ENCODE measurements around the gene KRTAP4-1. TPM values are rescaled to one million over a fixed set of nuclear protein-coding genes. Genes with fewer than 3 reads are reported as not detected.
"Not testable (repeated sequence)": the region's sequence is repeated elsewhere in the genome, so short reads cannot be mapped to it uniquely, and the experiment has no call there.

KRTAP4-1 gene
- polyA plus RNA-seq, 4 donors, result not detected

DNA sequence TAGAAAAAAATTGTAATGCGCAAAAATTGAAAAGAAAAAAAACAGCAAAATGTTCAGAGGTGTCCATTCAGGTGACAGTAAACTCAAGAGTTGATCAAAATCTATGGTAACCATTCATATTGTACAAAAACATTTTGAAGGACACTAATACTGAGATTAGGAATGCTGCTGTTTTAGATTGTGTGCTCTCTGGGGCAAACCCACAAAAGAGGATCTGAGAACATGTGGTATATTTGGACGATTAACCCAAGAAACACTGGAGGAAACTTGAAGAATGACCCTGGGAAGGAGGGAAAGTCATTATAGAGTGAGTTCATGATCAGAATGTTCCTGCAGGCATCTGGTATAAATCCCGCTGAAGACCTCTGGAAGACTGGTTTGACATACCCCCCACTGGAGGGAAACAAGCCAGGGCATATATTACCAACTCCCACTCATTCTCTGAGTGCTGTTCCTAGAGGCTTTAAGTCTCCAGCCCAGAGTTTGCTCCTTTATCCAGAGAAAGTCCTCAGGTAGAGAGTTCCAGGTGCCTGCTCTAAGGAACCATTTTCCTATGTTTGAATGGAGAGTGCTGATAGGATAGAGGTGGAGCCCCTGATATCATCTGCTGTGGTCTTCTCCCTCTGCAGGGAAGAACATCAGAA is 7.8 kb downstream of the KRTAP4-1 start:
- DNase-seq (ENCODE audit: low read depth in 4 of 4, low spot score in 2 of 4), result no peak

DNA sequence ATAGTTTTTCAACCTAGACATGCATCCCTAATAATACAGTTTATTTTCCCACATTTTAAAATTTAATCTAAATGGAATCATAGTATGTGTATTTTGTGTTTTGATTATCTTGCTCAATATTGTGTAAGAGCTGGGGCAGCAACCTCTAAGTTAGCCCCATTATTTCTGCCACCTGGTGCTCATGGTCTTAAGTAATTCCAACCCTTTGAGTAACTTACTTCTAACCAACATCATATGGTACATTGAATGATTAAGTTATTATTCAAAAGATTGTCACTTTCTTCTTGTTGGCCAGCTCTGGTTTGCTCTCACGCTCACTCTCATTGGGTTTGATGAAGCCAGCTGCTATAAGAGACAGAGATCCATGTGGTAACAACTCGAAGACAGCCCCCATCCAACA is 12.8 kb downstream of the KRTAP4-1 start:
- no peak for DNase-seq (ENCODE audit: low read depth in 4 of 4, low spot score in 2 of 4)

DNA sequence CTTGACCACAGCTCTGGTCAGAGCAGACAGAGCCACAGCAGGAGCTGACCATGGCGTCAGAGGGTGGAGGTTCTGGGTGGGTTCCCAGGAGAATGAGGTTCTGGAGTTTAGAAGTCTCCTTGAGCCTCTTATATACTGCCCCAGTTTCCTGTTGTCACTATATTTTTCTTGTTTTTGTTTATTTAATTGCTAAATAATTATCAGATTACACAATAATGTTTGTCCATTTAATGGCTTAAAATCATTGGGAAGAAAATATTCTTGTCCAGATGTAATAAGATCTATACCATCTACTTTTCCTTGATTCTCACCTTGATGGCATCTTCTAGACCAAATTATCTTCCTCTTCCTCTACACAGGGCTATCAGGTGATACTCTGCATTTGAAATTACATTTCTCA is 16.6 kb downstream of the KRTAP4-1 start, which contains the start of gene KRTAP4-3:
Gene KRTAP4-3 (minus strand): TSS at position 101 of the 400 bp plus-strand sequence. CDS start 49 bp downstream, at position 52.
- no peak for DNase-seq (ENCODE audit: low read depth in 4 of 4, low spot score in 2 of 4)

DNA sequence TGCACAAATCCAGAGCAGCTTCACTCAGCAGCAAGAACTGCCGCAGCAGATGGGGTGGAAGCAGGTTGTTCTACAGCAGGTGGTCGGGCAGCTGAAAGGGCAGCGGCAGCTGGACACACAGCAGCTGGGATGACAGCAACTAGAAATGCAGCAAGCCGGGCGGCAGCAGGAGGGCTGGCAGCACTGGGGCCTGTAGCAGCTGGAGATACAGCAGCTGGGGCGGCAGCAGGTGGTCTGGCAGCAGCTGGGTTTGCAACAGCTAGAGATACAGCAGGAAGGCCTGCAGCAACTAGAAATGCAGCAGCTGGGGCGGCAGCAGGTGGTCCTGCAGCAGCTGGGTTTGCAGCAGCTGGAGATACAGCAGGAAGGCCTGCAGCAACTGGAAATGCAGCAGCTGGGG is 17.1 kb downstream of the KRTAP4-1 start:
- no peak for DNase-seq (ENCODE audit: low read depth in 4 of 4, low spot score in 2 of 4)

DNA sequence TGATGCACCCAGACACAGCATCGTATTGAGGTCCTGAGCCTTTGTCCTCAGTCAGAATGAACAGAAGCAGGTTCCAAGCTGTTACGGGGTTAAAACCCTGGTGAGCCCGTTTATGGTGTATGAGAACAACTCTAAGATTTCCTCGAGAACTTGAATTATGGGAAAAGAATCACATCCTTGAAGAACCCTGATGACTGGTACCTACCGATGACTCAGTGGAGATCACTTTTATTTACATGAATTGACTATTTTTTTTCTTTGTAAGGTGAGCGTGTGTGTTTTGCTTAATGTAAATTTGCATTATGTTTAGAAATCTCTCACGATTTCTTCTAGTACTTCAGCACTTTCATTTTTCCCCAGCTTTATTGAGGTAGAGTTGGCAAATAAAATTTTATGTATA is 20.9 kb downstream of the KRTAP4-1 start:
- no peak for DNase-seq (ENCODE audit: low read depth in 4 of 4, low spot score in 2 of 4)

DNA sequence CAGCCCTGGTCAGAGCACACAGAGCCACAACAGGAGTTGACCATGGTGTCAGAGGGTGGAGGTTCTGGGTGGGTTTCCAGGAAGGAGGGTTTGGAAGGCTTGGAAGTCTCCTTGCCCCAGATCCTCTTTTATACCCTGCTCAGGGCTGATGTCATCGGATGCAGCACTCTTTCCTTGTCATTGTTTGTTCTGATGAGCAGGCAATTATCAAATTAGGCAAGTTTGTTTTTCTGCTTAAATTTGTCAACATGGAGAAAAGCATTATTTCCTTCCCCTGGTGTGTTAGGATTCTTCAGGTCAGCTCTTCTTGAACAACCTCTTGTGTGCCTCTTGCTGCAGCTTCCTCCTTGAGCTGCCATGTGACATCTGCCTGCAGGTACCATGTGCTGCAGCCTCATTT is 24.1 kb downstream of the KRTAP4-1 start, which contains the start of gene KRTAP4-4:
Gene KRTAP4-4 (minus strand): TSS at position 101 of the 400 bp plus-strand sequence. CDS start 57 bp downstream, at position 44.
- no peak for DNase-seq (ENCODE audit: low read depth in 4 of 4, low spot score in 2 of 4)

DNA sequence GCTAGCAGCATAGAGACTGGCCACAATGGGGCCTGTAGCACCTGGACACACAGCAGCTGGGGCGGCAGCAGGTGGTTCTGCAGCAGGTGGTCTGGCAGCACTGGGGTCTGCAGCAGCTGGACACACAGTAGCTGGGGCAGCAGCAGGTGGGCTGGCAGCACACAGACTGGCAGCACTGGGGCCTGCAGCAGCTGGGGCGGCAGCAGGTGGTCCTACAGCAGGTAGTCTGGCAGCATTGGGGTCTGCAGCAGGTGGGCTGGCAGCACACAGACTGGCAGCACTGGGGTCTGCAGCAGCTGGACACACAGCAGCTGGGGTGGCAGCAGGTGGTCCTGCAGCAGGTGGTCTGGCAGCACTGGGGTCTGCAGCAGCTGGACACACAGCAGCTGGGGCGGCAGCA is 24.5 kb downstream of the KRTAP4-1 start:
- DNase-seq (ENCODE audit: low read depth in 4 of 4, low spot score in 2 of 4), result not testable (repeated sequence)

DNA sequence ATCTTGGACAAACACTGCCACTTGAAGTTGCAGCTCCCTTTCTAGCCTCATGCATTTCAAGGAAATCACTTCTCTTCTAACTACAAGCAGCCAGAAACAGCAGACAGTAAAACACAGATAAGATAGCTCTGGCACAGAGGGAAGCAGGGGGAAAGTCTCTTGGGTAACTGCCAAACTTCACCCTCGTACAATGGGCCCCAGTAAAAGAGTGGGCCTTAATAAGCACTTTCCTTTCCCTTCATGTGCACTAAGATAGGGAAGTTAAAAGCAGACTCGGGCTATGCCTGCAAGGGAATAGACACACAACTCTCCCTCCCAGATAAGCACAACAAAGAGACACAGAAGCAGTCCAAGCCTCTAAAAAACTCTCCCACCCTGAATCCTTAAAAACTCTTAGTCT is 30.9 kb downstream of the KRTAP4-1 start:
- DNase-seq (ENCODE audit: low read depth in 4 of 4, low spot score in 2 of 4), result no peak

DNA sequence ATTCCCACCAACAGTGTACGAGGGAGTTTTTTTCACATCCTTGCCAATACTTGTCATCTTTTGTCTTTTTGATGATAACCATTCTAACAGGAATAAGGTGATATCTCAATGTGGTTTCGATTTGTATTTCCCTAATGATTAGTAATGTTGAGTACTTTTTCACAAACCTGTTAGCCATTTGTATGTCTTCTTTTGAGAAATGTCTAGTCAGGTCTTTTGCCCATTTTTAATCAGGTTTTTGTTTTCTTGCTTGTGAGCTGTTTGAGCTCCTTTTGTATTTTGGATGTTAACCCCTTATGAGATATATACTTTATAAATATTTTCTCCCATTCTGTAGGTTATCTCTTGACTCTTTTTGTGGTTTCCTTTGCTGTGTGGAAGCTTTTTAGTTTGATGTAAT is 33.2 kb downstream of the KRTAP4-1 start:
- DNase-seq (ENCODE audit: low read depth in 4 of 4, low spot score in 2 of 4), result no peak

DNA sequence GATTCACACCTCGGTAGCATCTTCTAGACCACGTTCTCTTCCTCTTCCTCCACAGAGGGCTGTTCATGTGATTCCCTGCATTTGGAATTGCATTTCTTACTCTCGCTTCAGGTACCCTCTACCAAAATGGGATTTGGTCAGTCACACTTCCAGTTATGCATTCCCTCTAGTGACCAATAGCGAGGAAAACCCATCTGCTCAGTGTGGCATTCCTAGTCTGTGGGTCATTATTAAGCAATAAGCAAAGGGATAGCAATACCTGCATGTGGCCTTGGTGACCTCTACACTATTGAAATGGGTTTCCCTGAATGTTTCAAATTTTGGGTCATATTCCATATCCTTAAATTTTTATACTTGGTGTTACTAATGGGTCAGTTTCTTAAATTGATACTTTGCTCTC is 34.7 kb downstream of the KRTAP4-1 start:
- DNase-seq (ENCODE audit: low read depth in 4 of 4, low spot score in 2 of 4), result no peak

DNA sequence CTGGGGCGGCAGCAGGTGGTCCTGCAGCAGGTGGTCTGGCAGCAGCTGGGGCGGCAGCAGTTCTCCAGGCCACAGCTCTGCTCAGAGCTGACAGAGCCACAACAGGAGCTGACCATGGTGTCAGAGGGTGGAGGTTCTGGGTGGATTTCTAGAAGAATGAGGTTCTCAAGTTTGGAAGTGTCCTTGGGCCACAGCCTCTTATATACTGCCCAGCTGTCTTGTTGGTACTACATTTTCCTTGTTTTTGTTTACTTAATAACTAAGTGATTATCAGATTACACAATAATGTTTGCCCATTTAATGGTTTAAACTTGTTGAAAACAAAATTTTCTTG is 35.1 kb downstream of the KRTAP4-1 start, which contains the start of gene KRTAP4-5:
Gene KRTAP4-5 (minus strand): TSS at position 174 of the 334 bp plus-strand sequence. CDS start 58 bp downstream, at position 116.
- DNase-seq (ENCODE audit: low read depth in 4 of 4, low spot score in 2 of 4), result no peak

DNA sequence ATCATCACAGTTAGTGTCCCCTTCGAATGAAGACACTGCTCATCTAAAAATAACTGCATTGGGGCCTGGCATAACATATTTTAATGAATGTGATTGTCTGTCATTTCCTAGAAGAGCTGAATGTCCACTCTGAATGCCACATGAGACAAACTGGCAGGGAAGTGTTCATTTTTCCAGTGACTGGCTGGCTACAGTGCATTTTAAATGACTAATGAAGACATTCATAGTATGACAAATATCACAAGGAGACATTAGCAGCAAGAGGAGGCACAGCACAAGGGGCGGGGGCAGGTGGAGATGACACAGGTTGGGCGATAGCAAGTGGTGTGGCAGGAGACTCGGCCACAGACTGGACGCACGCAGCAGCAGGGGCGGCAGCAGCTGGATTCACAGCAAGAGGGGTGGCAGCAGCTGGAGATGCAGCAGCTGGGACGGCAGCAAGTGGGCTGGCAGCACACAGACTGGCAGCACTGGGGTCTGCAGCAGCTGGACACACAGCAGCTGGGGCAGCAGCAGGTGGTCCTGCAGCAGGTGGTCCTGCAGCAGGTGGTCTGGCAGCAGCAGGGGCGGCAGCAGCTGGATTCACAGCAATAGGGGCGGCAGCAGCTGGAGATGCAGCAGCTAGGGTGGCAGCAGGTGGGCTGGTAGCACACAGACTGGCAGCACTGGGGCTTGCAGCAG is 35.6 kb downstream of the KRTAP4-1 start:
- not testable (repeated sequence) for DNase-seq (ENCODE audit: low read depth in 4 of 4, low spot score in 2 of 4)

DNA sequence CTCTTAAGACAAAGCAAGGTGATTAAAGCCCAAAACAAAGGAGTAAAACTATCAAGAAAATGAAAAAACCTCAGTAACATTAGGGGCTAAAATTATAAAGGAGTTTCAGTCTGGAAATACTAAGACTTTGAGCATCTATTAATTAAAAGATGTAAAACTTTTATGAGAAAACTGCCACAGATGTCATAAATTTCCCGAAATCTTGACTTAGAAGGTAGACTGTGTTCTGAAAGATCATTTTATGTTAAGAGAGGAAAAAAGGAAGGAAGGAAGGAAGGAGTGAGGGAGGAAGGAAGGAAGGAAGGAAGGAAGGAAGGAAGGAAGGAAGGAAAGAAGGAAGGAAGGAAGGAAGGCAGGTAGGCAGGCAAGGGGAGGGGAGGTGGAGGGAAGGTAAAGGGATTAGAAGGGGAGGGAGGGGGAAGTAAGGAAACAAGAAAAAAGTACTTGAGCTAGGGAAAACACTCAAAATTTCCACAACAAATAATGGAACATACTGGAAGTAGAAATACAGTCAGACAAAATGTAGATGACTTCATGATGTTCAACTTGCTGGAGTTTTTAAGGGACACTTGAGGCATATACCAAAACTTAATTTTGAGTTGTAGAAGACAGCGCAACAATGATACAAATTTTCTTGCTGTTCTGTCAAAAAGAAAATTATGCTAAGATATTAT is 37.0 kb downstream of the KRTAP4-1 start:
- DNase-seq (ENCODE audit: low read depth in 4 of 4, low spot score in 2 of 4), result no peak

DNA sequence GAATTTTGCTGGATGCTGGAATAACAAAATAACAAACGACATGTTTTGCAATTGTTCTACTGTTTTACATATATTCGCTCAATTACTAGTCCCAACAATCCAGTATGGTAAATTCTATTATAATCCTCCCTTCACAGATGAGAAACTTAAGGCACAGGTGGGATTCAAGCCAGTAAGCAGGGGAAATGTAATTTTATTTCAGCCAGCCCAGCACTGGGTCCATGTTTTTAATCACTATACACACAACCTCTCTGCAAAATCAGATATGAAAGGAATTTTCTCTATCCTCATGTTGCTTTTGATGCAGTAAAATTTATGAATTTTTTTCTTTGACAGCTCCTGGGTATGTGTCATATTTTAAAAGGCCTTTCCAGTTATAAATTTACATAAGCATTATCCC is 39.5 kb downstream of the KRTAP4-1 start:
- no peak for DNase-seq (ENCODE audit: low read depth in 4 of 4, low spot score in 2 of 4)

DNA sequence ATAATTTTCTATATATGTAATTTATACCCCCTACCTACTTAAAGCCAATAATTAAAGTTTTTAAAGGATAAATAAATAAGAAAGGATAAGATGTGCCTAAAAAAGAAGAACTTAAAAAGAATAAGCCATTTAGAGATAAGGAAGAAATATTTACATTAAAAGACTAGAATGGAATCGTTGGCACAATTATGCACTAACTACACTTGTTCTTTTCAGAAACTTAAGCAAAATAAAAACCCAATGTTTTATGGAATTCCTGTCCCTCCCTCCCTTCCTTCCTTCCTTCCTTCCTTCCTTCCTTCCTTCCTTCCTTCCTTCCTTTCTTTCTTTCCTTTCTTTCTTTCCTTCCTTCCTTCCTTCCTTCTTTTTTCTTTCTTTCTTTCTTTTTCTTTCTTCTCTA is 39.9 kb downstream of the KRTAP4-1 start:
- DNase-seq (ENCODE audit: low read depth in 4 of 4, low spot score in 2 of 4), result no peak

DNA sequence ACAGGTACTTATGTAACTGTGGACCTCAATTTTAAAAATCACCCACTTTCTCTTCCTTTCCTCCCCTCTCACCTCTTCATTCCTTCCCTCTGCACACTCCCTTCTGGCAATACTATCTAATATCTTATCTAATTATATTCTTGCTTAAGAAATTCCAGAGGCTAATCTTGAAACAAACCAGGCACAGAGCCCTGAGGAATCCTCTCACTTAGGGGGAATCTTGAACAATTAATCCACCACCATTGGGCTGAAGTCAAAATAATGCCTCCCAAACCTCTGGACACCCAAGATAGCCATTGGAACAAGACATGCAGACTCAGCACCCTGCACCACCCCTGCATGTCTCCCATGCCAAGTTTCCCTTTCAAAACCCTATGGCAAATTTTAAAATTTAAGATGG is 43.4 kb downstream of the KRTAP4-1 start:
- no peak for DNase-seq (ENCODE audit: low read depth in 4 of 4, low spot score in 2 of 4)

DNA sequence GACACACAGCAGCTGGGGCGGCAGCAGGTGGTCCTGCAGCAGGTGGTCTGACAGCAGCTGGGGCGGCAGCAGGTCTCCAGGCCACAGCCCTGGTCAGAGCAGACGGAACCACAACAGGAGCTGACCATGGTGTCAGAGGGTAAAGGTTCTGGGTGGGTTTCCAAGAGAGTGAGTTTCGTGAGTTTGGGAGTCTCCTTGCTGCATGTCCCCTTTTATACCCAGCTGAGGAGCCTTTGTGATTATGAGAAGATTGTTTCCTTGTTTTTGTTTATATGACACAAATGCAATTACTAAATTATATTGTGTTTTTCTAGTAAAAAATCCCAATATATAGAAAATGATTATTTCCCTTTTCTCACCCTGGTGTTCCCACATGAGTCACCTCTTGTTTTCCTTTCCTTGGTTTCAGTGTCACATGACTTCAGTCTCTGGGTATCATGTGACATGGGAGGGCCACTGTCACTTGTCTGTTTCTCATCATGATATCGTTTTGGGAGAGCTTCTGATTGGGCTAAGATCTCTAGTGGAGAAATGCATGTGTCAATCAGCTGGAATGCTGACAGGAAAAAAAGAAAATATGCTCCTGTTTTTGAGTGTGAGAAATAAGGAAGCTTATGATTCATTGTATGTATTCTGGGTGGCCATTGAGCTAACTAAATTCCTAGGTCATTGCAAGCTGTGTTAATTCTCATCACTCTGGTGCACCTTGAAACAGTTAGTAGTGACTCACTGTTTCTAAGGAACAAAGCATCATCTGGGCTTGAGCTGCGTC is 44.2 kb downstream of the KRTAP4-1 start, which contains the start of gene KRTAP4-6:
Gene KRTAP4-6 (minus strand): TSS at position 185 of the 772 bp plus-strand sequence. CDS start 57 bp downstream, at position 128.
- DNase-seq (ENCODE audit: low read depth in 4 of 4, low spot score in 2 of 4), result no peak

DNA sequence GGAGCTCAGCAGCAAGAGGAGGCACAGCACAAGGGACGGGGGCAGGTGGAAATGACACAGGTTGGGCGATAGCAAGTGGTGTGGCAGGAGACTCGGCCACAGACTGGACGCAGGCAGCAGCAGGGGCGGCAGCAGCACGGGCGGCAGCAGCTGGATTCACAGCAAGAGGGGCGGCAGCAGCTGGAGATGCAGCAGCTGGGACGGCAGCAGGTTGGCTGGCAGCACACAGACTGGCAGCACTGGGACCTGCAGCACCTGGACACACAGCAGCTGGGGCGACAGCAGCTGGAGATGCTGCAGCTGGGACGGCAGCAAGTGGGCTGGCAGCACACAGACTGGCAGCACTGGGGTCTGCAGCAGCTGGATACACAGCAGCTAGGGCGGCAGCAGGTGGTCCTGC is 44.8 kb downstream of the KRTAP4-1 start:
- not testable (repeated sequence) for DNase-seq (ENCODE audit: low read depth in 4 of 4, low spot score in 2 of 4)

All from left renal cortex interstitium (tissue), 4 donors.